Measurements from ENCODE around the gene SIRT6. TPM values are rescaled to one million over a fixed set of nuclear protein-coding genes. Genes with fewer than 3 reads are reported as not detected.
"Not testable (repeated sequence)": the region's sequence is repeated elsewhere in the genome, so short reads cannot be mapped to it uniquely, and the experiment has no call there.

Gene SIRT6
- total RNA-seq, 1 experiment from 2014 or later: 25.1 TPM

GRCh38 chr19:4192537-4192936, 10.2 kb upstream of the SIRT6 start:
- not testable (repeated sequence) for H3K36me3 ChIP-seq (replicated peaks; ENCODE audit: control insufficient read depth, insufficient read depth, low read length); H3K27me3 ChIP-seq (ENCODE audit: control insufficient read depth, insufficient read depth, low read length); DNase-seq; H3K4me3 ChIP-seq (ENCODE audit: insufficient read depth, low read depth, low read length)

GRCh38 chr19:4189641-4190040, 7.3 kb upstream of the SIRT6 start:
- Histone ChIP-seq H3K4me3 (ENCODE audit: insufficient read depth, low read depth, low read length) (no peak overlapping the region), H3K36me3 (replicated peaks; ENCODE audit: control insufficient read depth, insufficient read depth, low read length) (no peaks in the 10 kb centered on the region), H3K27me3 (ENCODE audit: control insufficient read depth, insufficient read depth, low read length) (no peaks in the 10 kb centered on the region)
- DNase-seq: no peak

GRCh38 chr19:4187313-4188122, 5.2 kb upstream of the SIRT6 start:
- no peak for DNase-seq
- no peaks in the 10 kb centered on the region; the same call in 1 of the 2 replicates for H3K27me3 ChIP-seq (ENCODE audit: control insufficient read depth, insufficient read depth, low read length)
- H3K36me3 ChIP-seq (replicated peaks; ENCODE audit: control insufficient read depth, insufficient read depth, low read length): no peaks in the 10 kb centered on the region
- no peak overlapping the region for H3K4me3 ChIP-seq (ENCODE audit: insufficient read depth, low read depth, low read length)

GRCh38 chr19:4186087-4186993, 4.0 kb upstream of the SIRT6 start:
- Histone ChIP-seq H3K27me3 (ENCODE audit: control insufficient read depth, insufficient read depth, low read length) (no peaks in the 10 kb centered on the region; the same call in 1 of the 2 replicates), H3K4me3 (ENCODE audit: insufficient read depth, low read depth, low read length) (no peak overlapping the region), H3K36me3 (replicated peaks; ENCODE audit: control insufficient read depth, insufficient read depth, low read length) (no peaks in the 10 kb centered on the region)
- DNase-seq: peak; percentile 95

GRCh38 chr19:4185413-4186086, 3.2 kb upstream of the SIRT6 start:
- no peaks in the 10 kb centered on the region; the same call in 1 of the 2 replicates for H3K27me3 ChIP-seq (ENCODE audit: control insufficient read depth, insufficient read depth, low read length)
- H3K4me3 ChIP-seq (ENCODE audit: insufficient read depth, low read depth, low read length): no peak overlapping the region
- no peak for DNase-seq
- no peaks in the 10 kb centered on the region for H3K36me3 ChIP-seq (replicated peaks; ENCODE audit: control insufficient read depth, insufficient read depth, low read length)

- Histone ChIP-seq H3K36me3 (replicated peaks; ENCODE audit: control insufficient read depth, insufficient read depth, low read length) (no peaks in the 10 kb centered on the region), H3K4me3 (ENCODE audit: insufficient read depth, low read depth, low read length) (no peak overlapping the region), H3K27me3 (ENCODE audit: control insufficient read depth, insufficient read depth, low read length) (no peaks in the 10 kb centered on the region; the same call in 1 of the 2 replicates)
- no peak for DNase-seq
These were observed 2.5 kb upstream of the SIRT6 start for GRCh38 chr19:4184718-4185352.

- peak; percentile 72 for DNase-seq
- Histone ChIP-seq H3K27me3 (ENCODE audit: control insufficient read depth, insufficient read depth, low read length) (no peaks in the 10 kb centered on the region; the same call in 1 of the 2 replicates), H3K36me3 (replicated peaks; ENCODE audit: control insufficient read depth, insufficient read depth, low read length) (no peaks in the 10 kb centered on the region), H3K4me3 (ENCODE audit: insufficient read depth, low read depth, low read length) (no peak overlapping the region)
These were observed 1.8 kb upstream of the SIRT6 start for GRCh38 chr19:4183967-4184717.

- no peak for DNase-seq
These were observed 1.3 kb downstream of the SIRT6 start for GRCh38 chr19:4181053-4181508.

GRCh38 chr19:4178990-4179389, 3.4 kb downstream of the SIRT6 start:
- DNase-seq: no peak
- Histone ChIP-seq H3K36me3 (replicated peaks; ENCODE audit: control insufficient read depth, insufficient read depth, low read length) (no peaks in the 10 kb centered on the region), H3K4me3 (ENCODE audit: insufficient read depth, low read depth, low read length) (no peak overlapping the region), H3K27me3 (ENCODE audit: control insufficient read depth, insufficient read depth, low read length) (no peaks in the 10 kb centered on the region; the same call in 1 of the 2 replicates)

More at GRCh38 chr19:4181053-4181508, 1.3 kb downstream of the SIRT6 start:
- Histone ChIP-seq H3K4me3 (ENCODE audit: insufficient read depth, low read depth, low read length) (no peak overlapping the region), H3K27me3 (ENCODE audit: control insufficient read depth, insufficient read depth, low read length) (no peaks in the 10 kb centered on the region; the same call in 1 of the 2 replicates), H3K36me3 (replicated peaks; ENCODE audit: control insufficient read depth, insufficient read depth, low read length) (no peaks in the 10 kb centered on the region)

- H3K36me3 ChIP-seq (replicated peaks; ENCODE audit: control insufficient read depth, insufficient read depth, low read length): no peaks in the 10 kb centered on the region
- H3K27me3 ChIP-seq (ENCODE audit: control insufficient read depth, insufficient read depth, low read length): 0 out of 2 replicates have a peak, but pooled peaks cover 1% of the 10 kb centered on the region
- no peak for DNase-seq
- no peak overlapping the region for H3K4me3 ChIP-seq (ENCODE audit: insufficient read depth, low read depth, low read length)
These were observed 5.2 kb downstream of the SIRT6 start for GRCh38 chr19:4177146-4177545.

GRCh38 chr19:4175669-4175931, 6.8 kb downstream of the SIRT6 start:
- Histone ChIP-seq H3K36me3 (replicated peaks; ENCODE audit: control insufficient read depth, insufficient read depth, low read length) (no peaks in the 10 kb centered on the region), H3K4me3 (ENCODE audit: insufficient read depth, low read depth, low read length) (no peak overlapping the region), H3K27me3 (ENCODE audit: control insufficient read depth, insufficient read depth, low read length) (peaks cover 3% of the 10 kb centered on the region; the same call in 1 of the 2 replicates)
- no peak for DNase-seq

- peaks cover 3% of the 10 kb centered on the region for H3K27me3 ChIP-seq (ENCODE audit: control insufficient read depth, insufficient read depth, low read length)
- no peaks in the 10 kb centered on the region for H3K36me3 ChIP-seq (replicated peaks; ENCODE audit: control insufficient read depth, insufficient read depth, low read length)
- no peak for DNase-seq
These were observed 7.3 kb downstream of the SIRT6 start for GRCh38 chr19:4174895-4175668.

More at GRCh38 chr19:4174895-4175668, 7.3 kb downstream of the SIRT6 start:
- no peak overlapping the region for H3K4me3 ChIP-seq (ENCODE audit: insufficient read depth, low read depth, low read length)
